ENCODE results near the gene MED28.
A peak's percentile ranks its signal among the peaks of the same experiment; 100 is the strongest.

Gene MED28

DNA sequence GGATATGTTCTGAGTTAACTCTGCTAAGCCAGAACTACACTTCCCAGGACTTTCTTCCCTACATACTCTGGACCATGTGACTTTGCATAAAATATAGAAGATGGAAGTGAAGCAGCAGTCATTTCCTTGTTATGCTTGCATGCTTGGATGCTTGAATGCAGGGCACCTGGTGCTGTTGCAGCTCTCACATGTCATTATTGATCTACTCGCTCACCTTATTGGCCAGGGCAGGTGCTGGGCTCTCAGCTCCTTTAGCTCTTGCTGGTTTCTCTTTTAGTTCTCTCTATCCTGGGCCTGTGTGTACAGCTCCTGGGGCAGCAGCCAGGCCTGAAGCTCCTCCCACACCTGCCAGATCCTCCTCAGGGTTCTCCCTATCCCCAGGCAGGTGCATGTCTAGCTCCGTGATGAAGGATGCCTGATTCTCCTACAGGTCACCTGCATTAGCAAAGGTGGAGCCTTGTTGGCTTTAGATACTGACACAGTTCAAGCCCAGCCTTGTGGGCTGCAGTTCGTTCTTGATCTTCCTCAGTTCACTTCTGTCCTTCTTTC, 53.3 kb downstream of the MED28 start:
- DNase-seq = peak in 1 of 2 experiments; percentile 19

DNA sequence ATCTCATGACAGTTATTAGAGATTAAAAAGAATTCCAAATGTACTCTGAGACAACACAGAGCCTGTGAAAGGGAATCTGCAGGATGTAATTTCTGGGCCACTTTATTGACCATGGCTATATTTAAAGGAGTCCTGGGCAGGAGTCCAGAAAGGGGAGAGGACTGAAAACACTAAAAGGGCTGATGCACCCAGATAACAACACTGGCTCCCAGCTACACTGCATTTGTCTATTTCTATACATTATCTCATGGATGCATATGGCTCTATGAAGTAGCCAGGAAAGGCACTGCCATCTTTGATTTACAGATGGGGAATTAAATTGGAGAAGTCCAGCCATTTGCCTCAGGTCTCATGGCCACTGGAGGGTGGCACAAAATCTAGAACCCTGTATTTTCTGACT, 56.0 kb downstream of the MED28 start:
- peak in 1 of 2 experiments; percentile 27 for DNase-seq

DNA sequence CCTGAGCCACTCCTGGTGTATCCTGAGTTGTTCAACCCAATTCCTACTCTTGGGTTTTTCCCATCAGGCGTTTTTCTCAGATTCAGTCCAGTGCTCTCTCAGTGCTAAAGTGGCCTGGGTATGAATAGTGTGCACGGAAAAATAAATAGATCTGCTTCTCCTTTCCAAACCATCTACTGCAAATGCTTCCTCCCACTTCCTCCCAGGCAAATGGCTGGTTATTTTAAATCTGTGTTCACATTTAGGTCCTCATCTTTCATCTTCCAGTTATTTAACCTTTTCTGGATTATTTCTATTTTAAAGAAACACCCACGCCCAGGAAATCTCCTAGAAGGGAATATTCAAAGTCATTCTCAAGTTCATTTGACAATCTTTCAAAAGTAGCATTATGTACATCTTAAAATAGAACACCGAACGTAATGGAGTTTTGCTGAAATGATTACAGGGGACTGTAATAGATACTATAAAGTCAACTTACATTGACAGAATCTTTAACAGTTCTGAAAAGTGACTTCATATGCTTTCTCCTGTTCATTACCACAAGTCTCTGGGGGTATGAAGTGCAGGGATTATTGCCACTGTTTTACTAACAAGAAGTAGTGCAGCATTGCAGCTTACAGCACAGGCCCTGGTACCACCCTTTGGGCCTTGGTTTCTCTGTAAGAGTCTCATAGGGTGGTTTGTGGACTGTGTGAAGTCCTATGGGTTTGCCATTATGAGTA, 66.3 kb downstream of the MED28 start:
- DNase-seq = no peak

DNA sequence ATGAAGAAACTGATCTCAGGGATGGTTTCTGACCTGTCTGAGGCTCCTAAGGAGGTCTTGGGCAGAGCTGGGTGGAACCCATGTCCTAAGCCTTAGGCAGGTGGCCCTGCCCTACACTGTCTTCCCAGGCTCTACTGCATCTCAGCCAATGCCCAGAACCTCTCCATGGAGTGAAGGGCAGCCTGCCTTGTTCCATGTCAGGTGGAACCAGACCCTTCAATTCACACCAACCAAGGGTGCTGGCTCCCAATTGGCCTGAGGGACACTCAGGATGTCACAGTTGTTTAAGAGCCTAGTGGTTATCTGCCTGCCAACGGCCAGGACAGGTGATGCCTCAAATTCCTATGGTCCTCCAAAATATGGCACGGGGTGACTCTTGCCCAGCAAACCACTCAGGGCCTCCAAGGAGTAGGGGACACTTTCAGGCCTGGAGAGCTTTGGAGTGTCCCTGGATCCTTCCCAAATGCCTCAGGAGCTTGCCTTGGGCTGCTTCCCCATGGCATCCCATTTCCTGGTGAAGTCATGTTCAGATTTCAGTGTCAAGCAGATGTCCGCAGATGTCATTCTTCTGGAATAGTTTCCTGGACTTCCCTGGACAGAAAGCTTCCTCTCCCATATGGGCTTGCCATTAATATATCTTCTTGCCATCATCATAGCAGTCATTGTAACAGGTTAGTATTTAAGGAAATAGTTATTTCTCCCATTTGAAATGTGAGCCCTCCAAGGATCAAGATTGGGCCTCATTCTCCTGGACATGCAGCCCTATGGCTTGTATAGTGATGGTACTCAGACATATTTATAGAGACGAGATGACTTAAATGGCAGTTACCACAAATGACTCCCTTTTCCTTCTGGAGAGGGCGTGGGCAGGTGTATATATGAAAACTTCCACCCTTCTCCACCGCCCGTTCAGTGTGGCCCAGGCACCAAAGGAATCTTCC, 67.1 kb downstream of the MED28 start:
- DNase-seq = no peak

DNA sequence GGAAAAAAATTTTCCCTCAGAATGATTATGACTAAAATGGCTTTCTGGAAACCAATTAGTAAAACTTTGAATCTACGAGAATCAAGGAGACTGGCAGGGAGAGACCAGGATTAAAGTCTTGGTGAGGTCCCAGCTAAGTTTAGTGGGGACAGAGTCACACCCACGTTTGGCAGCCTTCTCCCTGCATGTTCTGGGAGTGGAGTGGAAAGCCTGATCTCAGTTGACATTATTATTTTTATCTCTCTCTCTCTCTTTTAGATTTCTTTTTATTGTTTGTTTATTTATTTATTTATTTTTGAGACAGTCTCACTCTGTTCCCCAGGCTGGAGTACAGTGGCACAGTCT, 67.8 kb downstream of the MED28 start:
- DNase-seq = no peak

All from NCI-H2081 (cell line).